Psoas muscle (tissue), 8 donors: ENCODE data around the gene ARRB2. TPM values are rescaled to one million over a fixed set of nuclear protein-coding genes. Genes with fewer than 3 reads are reported as not detected.

Source experiments
- ATAC-seq, 4 donors: fragments of 200-7000 bp; cut with Tn5 transposase; one replicate each; pipeline ENCODE4 v1.9.1; 2020; ENCODE audit warnings: moderate library complexity in 3 of 4, mild to moderate bottlenecking in 2 of 4
- DNase-seq, 2 donors: peaks; one replicate each; pipeline ENCODE4 v3.0.0-alpha.2; 2020
- H3K27ac ChIP-seq: fragments of 200-600 bp; one replicate; pipeline ENCODE4 v1.8.0; 2022
- H3K27me3 ChIP-seq, 3 donors: fragments of 200-600 bp in 1 of 3; one replicate each; pipeline versions ENCODE4 v1.6.1 to v1.8.0; 2013 to 2022; ENCODE audit warnings: low read length in 2 of 3, mild to moderate bottlenecking in 2 of 3, moderate library complexity in 1 of 3; ENCODE audit not compliant: insufficient read depth in 3 of 3
- H3K36me3 ChIP-seq, 2 donors: fragments of 200-600 bp in 1 of 2; one replicate each; pipeline versions ENCODE4 v1.6.1 to v1.8.0; 2013 to 2022; ENCODE audit warnings: low read depth in 1 of 2, mild to moderate bottlenecking in 1 of 2, moderate library complexity in 1 of 2; ENCODE audit not compliant: insufficient read depth in 1 of 2
- H3K4me1 ChIP-seq: fragments of 200-600 bp; one replicate; pipeline ENCODE4 v1.8.0; 2022
- H3K4me3 ChIP-seq: fragments of 200-600 bp; one replicate; pipeline ENCODE4 v1.8.0; 2022; ENCODE audit warnings: mild to moderate bottlenecking
- H3K9me3 ChIP-seq: fragments of 200-600 bp; one replicate; pipeline ENCODE4 v1.8.0; 2022
- WGBS, 3 donors: extraction: QIAGEN DNeasy Blood & Tissue Kit; methylation state at CpG; one replicate each; pipeline versions ENCODE4 v1.1.6 to v1.1.7; 2013; 5-methylcytosine and 5-hydroxymethylcytosine counted together
- intact Hi-C, 2 donors: fragments of 100-400 bp; cut with DNase I; formaldehyde crosslinking; loops; one replicate each; pipeline versions ENCODE4 v1.11.0 to v1.14.2; 2022
- polyA plus RNA-seq, 3 donors: library from polyadenylated mRNA; stranded (reverse); fragments of 200-250 nt; gene quantifications; one replicate each; pipeline ENCODE4 v1.2.3, GENCODE V29; 2013
- total RNA-seq, 4 donors: library from RNA; stranded (reverse); fragmentation: NEBNext Ultra II Directional in 2 of 4; extraction: Animal tissue kit (Norgen Biotek cat#: 25700) in 2 of 4; gene quantifications; one replicate each; pipeline versions ENCODE4 v1.2.1 to v1.2.4, GENCODE V29; 2021 to 2023
- TF ChIP-seq, protein P1 (sequence below): fragments of 200-600 bp; IDR thresholded peaks from one replicate; pipeline ENCODE4 v1.8.0; 2022; ENCODE audit warnings: antibody characterized with exemption
- donor health status: healthy with polysubstance abuse.
- donor health status: DM: no; HTN: no; CAD: no; lungs with moderate emphysema.
- donor health status: Bipolar disorder and iron deficiency.
- donor health status: healthy.
- donor health status: DM: yes; HTN: yes; CAD: no.
- donor health status: DM: no; HTN: no; CAD: no.
- donor health status: DM: no; HTN: no; CAD: no.
- donor health status: DM: yes; HTN: yes; CAD: no.

Gene ARRB2
- total and polyA plus RNA-seq, 7 donors, result 6.6 to 16.5 (median 12.1) TPM

DNA sequence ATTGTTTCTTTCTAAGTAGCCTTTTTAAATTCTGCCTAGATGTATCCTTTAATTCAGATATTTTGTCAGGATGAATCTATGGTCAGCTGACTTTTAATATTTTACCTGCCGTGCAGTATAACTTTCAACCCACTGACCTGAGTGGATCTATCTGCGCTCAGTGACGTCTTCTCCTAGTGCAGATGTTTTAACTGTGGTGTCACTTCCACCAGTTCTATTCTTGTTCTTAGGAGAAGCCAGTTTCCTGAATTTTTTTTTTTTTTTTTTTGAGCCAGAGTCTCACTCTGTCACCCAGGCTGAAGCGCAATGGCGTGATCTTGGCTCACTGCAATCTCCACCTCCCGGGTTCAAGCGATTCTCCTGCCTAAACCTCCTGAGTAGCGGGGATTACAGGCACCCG lies 56.3 kb downstream of the ARRB2 start:
- H3K4me1 ChIP-seq, result no peaks in the 10 kb centered on the region
- DNase-seq, result no peak
- WGBS, 3 donors, result 75 to 79% (median 78%) methylated on average over 9 of the region's 9 CpGs
- no peaks in the 10 kb centered on the region for H3K36me3 ChIP-seq
- no peak overlapping the region for H3K27ac ChIP-seq
- H3K9me3 ChIP-seq, result no peaks in the 10 kb centered on the region
- intact Hi-C loops, result no loop called here
- peaks cover 0 to 7% (median 0%) of the 10 kb centered on the region in 3 donors for H3K27me3 ChIP-seq
- TF ChIP-seq, protein P1, sequence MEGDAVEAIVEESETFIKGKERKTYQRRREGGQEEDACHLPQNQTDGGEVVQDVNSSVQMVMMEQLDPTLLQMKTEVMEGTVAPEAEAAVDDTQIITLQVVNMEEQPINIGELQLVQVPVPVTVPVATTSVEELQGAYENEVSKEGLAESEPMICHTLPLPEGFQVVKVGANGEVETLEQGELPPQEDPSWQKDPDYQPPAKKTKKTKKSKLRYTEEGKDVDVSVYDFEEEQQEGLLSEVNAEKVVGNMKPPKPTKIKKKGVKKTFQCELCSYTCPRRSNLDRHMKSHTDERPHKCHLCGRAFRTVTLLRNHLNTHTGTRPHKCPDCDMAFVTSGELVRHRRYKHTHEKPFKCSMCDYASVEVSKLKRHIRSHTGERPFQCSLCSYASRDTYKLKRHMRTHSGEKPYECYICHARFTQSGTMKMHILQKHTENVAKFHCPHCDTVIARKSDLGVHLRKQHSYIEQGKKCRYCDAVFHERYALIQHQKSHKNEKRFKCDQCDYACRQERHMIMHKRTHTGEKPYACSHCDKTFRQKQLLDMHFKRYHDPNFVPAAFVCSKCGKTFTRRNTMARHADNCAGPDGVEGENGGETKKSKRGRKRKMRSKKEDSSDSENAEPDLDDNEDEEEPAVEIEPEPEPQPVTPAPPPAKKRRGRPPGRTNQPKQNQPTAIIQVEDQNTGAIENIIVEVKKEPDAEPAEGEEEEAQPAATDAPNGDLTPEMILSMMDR, result no peak
- no peak overlapping the region for H3K4me3 ChIP-seq
- no peak for ATAC-seq

DNA sequence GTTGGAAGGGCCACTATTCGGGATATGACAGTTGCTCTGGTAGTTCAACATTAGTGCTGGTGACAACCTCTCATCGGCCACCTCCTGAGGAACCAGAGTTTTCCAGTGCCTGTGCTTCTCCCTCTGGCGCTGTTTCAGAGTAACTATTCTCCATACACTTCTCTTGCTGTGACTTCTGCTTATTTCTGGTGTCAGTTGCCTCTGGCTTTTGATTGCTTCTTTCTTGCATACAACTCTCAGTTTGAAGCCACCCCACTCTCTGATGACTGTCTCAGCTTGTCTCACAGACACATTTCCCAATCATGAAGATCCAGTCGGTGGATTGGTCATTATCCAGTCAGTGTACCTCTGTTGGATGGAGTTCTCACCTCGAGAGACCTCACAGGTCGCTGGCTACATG lies 57.9 kb downstream of the ARRB2 start:
- intact Hi-C loops, result no loop called here
- DNase-seq (no peak), ATAC-seq (no peak)
- Histone ChIP-seq H3K27me3 (peaks cover 0 to 13% (median 3%) of the 10 kb centered on the region in 3 donors), H3K4me1 (no peaks in the 10 kb centered on the region), H3K27ac (no peak overlapping the region), H3K36me3 (no peaks in the 10 kb centered on the region), H3K9me3 (no peaks in the 10 kb centered on the region), H3K4me3 (no peak overlapping the region)
- TF ChIP-seq, protein P1, result no peak
- 78 to 81% (median 80%) methylated on average over 6 of the region's 6 CpGs for WGBS, 3 donors

DNA sequence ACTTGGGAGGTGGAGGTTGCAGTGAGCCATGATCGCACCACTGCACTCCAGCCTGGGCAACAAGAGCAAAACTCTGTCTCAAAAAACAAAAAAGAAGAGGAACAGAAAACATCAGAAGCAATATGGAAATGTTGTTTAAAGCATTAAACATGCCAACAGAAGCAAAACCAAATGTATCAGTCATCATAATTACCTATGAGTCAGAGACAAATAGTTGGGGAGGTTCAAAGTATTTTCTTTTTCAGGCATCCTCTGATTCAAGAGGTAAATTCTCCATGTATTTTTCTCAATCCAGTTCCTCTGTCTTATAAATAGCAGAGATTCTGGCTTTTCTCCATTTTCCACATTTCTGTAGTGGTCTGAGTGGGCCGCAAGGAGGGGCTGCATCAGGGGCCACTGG lies 59.2 kb downstream of the ARRB2 start:
- Histone ChIP-seq H3K27ac (no peak overlapping the region), H3K4me3 (no peak overlapping the region), H3K9me3 (no peaks in the 10 kb centered on the region), H3K27me3 (peaks cover 0 to 25% (median 3%) of the 10 kb centered on the region in 3 donors), H3K4me1 (no peaks in the 10 kb centered on the region), H3K36me3 (no peaks in the 10 kb centered on the region)
- 91 to 94% (median 93%) methylated on average over 2 of the region's 2 CpGs for WGBS, 3 donors
- TF ChIP-seq, protein P1, result no peak
- no peak for DNase-seq
- intact Hi-C loops, result no loop called here
- ATAC-seq, result no peak

Other genes starting within 250 kb of the ARRB2 start
- 1 to 10 TPM; 3.5 to 7.1 (median 6.3) TPM for gene SPNS2, start 211.8 kb upstream of the ARRB2 start, total RNA-seq
- gene SPNS2, start 211.8 kb upstream of the ARRB2 start, polyA plus RNA-seq, result 10 to 100 TPM in 1 of 3 donors, 1 to 10 TPM in 2; 6.0 to 10.6 (median 7.4) TPM
- gene MYBBP1A, start 155.2 kb upstream of the ARRB2 start, total RNA-seq, result 10 to 100 TPM; 31.3 to 63.2 (median 46.3) TPM
- 10 to 100 TPM; 28.5 to 54.4 (median 35.5) TPM for gene MYBBP1A, start 155.2 kb upstream of the ARRB2 start, polyA plus RNA-seq
- gene GGT6, start 150.1 kb upstream of the ARRB2 start, total RNA-seq, result not detected
- under 1 TPM in 1 of 3 donors, not detected in 2; 0.03 TPM for gene GGT6, start 150.1 kb upstream of the ARRB2 start, polyA plus RNA-seq
- gene SMTNL2, start 126.1 kb upstream of the ARRB2 start, total RNA-seq, result 100 to 1,000 TPM; 248 to 524 (median 400) TPM
- 100 to 1,000 TPM in 2 of 3 donors, 10 to 100 TPM in 1; 20.7 to 318 (median 210) TPM for gene SMTNL2, start 126.1 kb upstream of the ARRB2 start, polyA plus RNA-seq
- gene ALOX15, start 69.0 kb upstream of the ARRB2 start, total RNA-seq, result under 1 TPM in 2 of 4 donors, not detected in 2; 0.10 to 0.36 TPM
- not detected for gene ALOX15, start 69.0 kb upstream of the ARRB2 start, polyA plus RNA-seq
- gene PELP1, start 6.5 kb upstream of the ARRB2 start, total RNA-seq, result 10 to 100 TPM; 51.7 to 57.2 (median 55.5) TPM
- gene PELP1, start 6.5 kb upstream of the ARRB2 start, polyA plus RNA-seq, result 10 to 100 TPM; 17.5 to 38.6 (median 20.4) TPM
- 10 to 100 TPM; 19.2 to 26.6 (median 23.7) TPM for gene MED11, start 20.8 kb downstream of the ARRB2 start, total RNA-seq
- gene MED11, start 20.8 kb downstream of the ARRB2 start, polyA plus RNA-seq, result 10 to 100 TPM; 44.0 to 52.1 (median 46.3) TPM
- under 1 TPM in 3 of 4 donors, not detected in 1; 0.08 to 0.30 (median 0.15) TPM for gene ZMYND15, start 29.2 kb downstream of the ARRB2 start, total RNA-seq
- under 1 TPM in 2 of 3 donors, not detected in 1; 0.04 to 0.09 TPM for gene ZMYND15, start 29.2 kb downstream of the ARRB2 start, polyA plus RNA-seq
- gene CXCL16, start 29.3 kb downstream of the ARRB2 start, total RNA-seq, result 1 to 10 TPM; 1.7 to 5.4 (median 2.8) TPM
- under 1 TPM; 0.45 to 0.72 (median 0.48) TPM for gene CXCL16, start 29.3 kb downstream of the ARRB2 start, polyA plus RNA-seq
- gene TM4SF5, start 61.3 kb downstream of the ARRB2 start, total RNA-seq, result not detected
- under 1 TPM in 1 of 3 donors, not detected in 2; 0.34 TPM for gene TM4SF5, start 61.3 kb downstream of the ARRB2 start, polyA plus RNA-seq
- gene VMO1, start 75.7 kb downstream of the ARRB2 start, total RNA-seq, result under 1 TPM; 0.42 to 0.84 (median 0.64) TPM
- 1 to 10 TPM in 2 of 3 donors, under 1 TPM in 1; 0.84 to 3.1 (median 1.8) TPM for gene VMO1, start 75.7 kb downstream of the ARRB2 start, polyA plus RNA-seq
- gene GLTPD2, start 78.3 kb downstream of the ARRB2 start, total RNA-seq, result not detected
- gene GLTPD2, start 78.3 kb downstream of the ARRB2 start, polyA plus RNA-seq, result not detected
- gene PSMB6, start 85.5 kb downstream of the ARRB2 start, total RNA-seq, result 100 to 1,000 TPM; 160 to 254 (median 234) TPM
- 100 to 1,000 TPM; 416 to 561 (median 427) TPM for gene PSMB6, start 85.5 kb downstream of the ARRB2 start, polyA plus RNA-seq
- 1 to 10 TPM; 3.7 to 7.5 (median 4.3) TPM for gene PLD2, start 96.5 kb downstream of the ARRB2 start, total RNA-seq
- 1 to 10 TPM; 2.4 to 4.2 (median 3.0) TPM for gene PLD2, start 96.5 kb downstream of the ARRB2 start, polyA plus RNA-seq
- 10 to 100 TPM; 15.8 to 23.8 (median 20.8) TPM for gene MINK1, start 122.7 kb downstream of the ARRB2 start, total RNA-seq
- gene MINK1, start 122.7 kb downstream of the ARRB2 start, polyA plus RNA-seq, result 10 to 100 TPM in 2 of 3 donors, 1 to 10 TPM in 1; 8.9 to 19.2 (median 14.2) TPM
- under 1 TPM in 2 of 4 donors, not detected in 2; 0.20 to 0.30 TPM for gene C17orf107, start 188.9 kb downstream of the ARRB2 start, total RNA-seq
- under 1 TPM; 0.01 to 0.10 (median 0.03) TPM for gene C17orf107, start 188.9 kb downstream of the ARRB2 start, polyA plus RNA-seq
- 1 to 10 TPM in 1 of 4 donors, under 1 TPM in 3; 0.19 to 1.1 (median 0.28) TPM for gene CHRNE, start 192.5 kb downstream of the ARRB2 start, total RNA-seq
- under 1 TPM; 0.16 to 0.70 (median 0.56) TPM for gene CHRNE, start 192.5 kb downstream of the ARRB2 start, polyA plus RNA-seq
- under 1 TPM in 1 of 4 donors, not detected in 3; 0.10 TPM for gene GP1BA, start 221.6 kb downstream of the ARRB2 start, total RNA-seq
- under 1 TPM in 2 of 3 donors, not detected in 1; 0.04 to 0.05 TPM for gene GP1BA, start 221.6 kb downstream of the ARRB2 start, polyA plus RNA-seq
- 100 to 1,000 TPM in 3 of 4 donors, 10 to 100 TPM in 1; 97.1 to 225 (median 143) TPM for gene SLC25A11, start 229.4 kb downstream of the ARRB2 start, total RNA-seq
- 100 to 1,000 TPM; 125 to 163 (median 128) TPM for gene SLC25A11, start 229.4 kb downstream of the ARRB2 start, polyA plus RNA-seq
- 10 to 100 TPM; 85.1 to 96.3 (median 87.3) TPM for gene RNF167, start 229.6 kb downstream of the ARRB2 start, total RNA-seq
- 100 to 1,000 TPM in 1 of 3 donors, 10 to 100 TPM in 2; 85.7 to 151 (median 100.0) TPM for gene RNF167, start 229.6 kb downstream of the ARRB2 start, polyA plus RNA-seq
- 100 to 1,000 TPM; 149 to 253 (median 205) TPM for gene PFN1, start 237.9 kb downstream of the ARRB2 start, total RNA-seq
- gene PFN1, start 237.9 kb downstream of the ARRB2 start, polyA plus RNA-seq, result 1,000 to 10,000 TPM in 1 of 3 donors, 100 to 1,000 TPM in 2; 220 to 1,518 (median 312) TPM
- gene ENO3, start 240.5 kb downstream of the ARRB2 start, total RNA-seq, result 1,000 to 10,000 TPM; 2,251 to 3,238 (median 2,533) TPM
- 1,000 to 10,000 TPM; 1,126 to 5,696 (median 4,322) TPM for gene ENO3, start 240.5 kb downstream of the ARRB2 start, polyA plus RNA-seq